ENCODE data around the gene ZNF763. TPM values are rescaled to one million over a fixed set of nuclear protein-coding genes. Genes with fewer than 3 reads are reported as not detected.

The ZNF763 gene
- total and polyA plus RNA-seq, 3 experiments from 2014 or later = 2.0 to 2.5 (median 2.3) TPM

Other genes starting within 250 kb of the ZNF763 start
- gene ZNF823, start 226.1 kb upstream of the ZNF763 start, total RNA-seq = 1 to 10 TPM; 4.4 to 4.6 TPM
- 3.6 TPM for gene ZNF823, start 226.1 kb upstream of the ZNF763 start, polyA plus RNA-seq
- 1 to 10 TPM; 6.4 to 7.5 TPM for gene ZNF441, start 198.0 kb upstream of the ZNF763 start, total RNA-seq
- gene ZNF441, start 198.0 kb upstream of the ZNF763 start, polyA plus RNA-seq = 5.9 TPM
- 1 to 10 TPM; 1.1 to 1.3 TPM for gene ZNF491, start 166.5 kb upstream of the ZNF763 start, total RNA-seq
- gene ZNF491, start 166.5 kb upstream of the ZNF763 start, polyA plus RNA-seq = not detected
- 1 to 10 TPM; 6.3 to 8.4 TPM for gene ZNF440, start 150.8 kb upstream of the ZNF763 start, total RNA-seq
- gene ZNF440, start 150.8 kb upstream of the ZNF763 start, polyA plus RNA-seq = 3.2 TPM
- 1 to 10 TPM; 6.2 to 6.4 TPM for gene ZNF439, start 116.3 kb upstream of the ZNF763 start, total RNA-seq
- gene ZNF439, start 116.3 kb upstream of the ZNF763 start, polyA plus RNA-seq = 3.1 TPM
- 1 to 10 TPM; 1.8 to 2.0 TPM for gene ZNF69, start 77.3 kb upstream of the ZNF763 start, total RNA-seq
- 4.1 TPM for gene ZNF69, start 77.3 kb upstream of the ZNF763 start, polyA plus RNA-seq
- gene ZNF700, start 39.9 kb upstream of the ZNF763 start, total RNA-seq = 10 to 100 TPM; 10.1 to 10.8 TPM
- 3.3 TPM for gene ZNF700, start 39.9 kb upstream of the ZNF763 start, polyA plus RNA-seq
- under 1 TPM; 0.35 to 0.58 TPM for gene ZNF433, start 70.6 kb downstream of the ZNF763 start, total RNA-seq
- 3.2 TPM for gene ZNF433, start 70.6 kb downstream of the ZNF763 start, polyA plus RNA-seq
- under 1 TPM; 0.55 to 0.72 TPM for gene ZNF878, start 87.9 kb downstream of the ZNF763 start, total RNA-seq
- 0.12 TPM for gene ZNF878, start 87.9 kb downstream of the ZNF763 start, polyA plus RNA-seq
- 1 to 10 TPM; 5.4 to 5.7 TPM for gene ZNF844, start 99.7 kb downstream of the ZNF763 start, total RNA-seq
- 3.6 TPM for gene ZNF844, start 99.7 kb downstream of the ZNF763 start, polyA plus RNA-seq
- gene ZNF20, start 175.3 kb downstream of the ZNF763 start, total RNA-seq = 1 to 10 TPM; 2.5 to 3.7 TPM
- gene ZNF20, start 175.3 kb downstream of the ZNF763 start, polyA plus RNA-seq = 3.0 TPM
- 1 to 10 TPM; 3.3 to 3.8 TPM for gene ZNF625, start 191.7 kb downstream of the ZNF763 start, total RNA-seq
- gene ZNF625, start 191.7 kb downstream of the ZNF763 start, polyA plus RNA-seq = 0.39 TPM
- gene ZNF136, start 198.1 kb downstream of the ZNF763 start, total RNA-seq = 10 to 100 TPM; 13.0 to 16.0 TPM
- 17.4 TPM for gene ZNF136, start 198.1 kb downstream of the ZNF763 start, polyA plus RNA-seq

Measured in CD8-positive, alpha-beta memory T cell (primary cell).